WTC11 (cell line): ENCODE measurements around the gene SYNE4. TPM values are rescaled to one million over a fixed set of nuclear protein-coding genes. Genes with fewer than 3 reads are reported as not detected.

ENCODE experiments used
- ATF1 ChIP-seq: sonication (generic); formaldehyde crosslinking; IDR thresholded peaks from 2 replicates; pipeline ENCODE4 v1.8.1; 2023; ENCODE audit warnings: mild to moderate bottlenecking, moderate library complexity, missing genetic modification reagents
- EMX1 ChIP-seq: fragments of 250-450 bp; sonication (Bioruptor Pico); IDR thresholded peaks from 2 replicates; pipeline ENCODE4 v1.8.0; 2021; ENCODE audit warnings: mild to moderate bottlenecking
- FOXJ3 ChIP-seq: sonication (generic); formaldehyde crosslinking; IDR thresholded peaks from 2 replicates; pipeline ENCODE4 v1.9.0; 2021; ENCODE audit warnings: missing genetic modification reagents, mild to moderate bottlenecking, borderline replicate concordance
- FOXP1 ChIP-seq: sonication (generic); formaldehyde crosslinking; IDR thresholded peaks from 2 replicates; pipeline ENCODE4 v1.8.0; 2022; ENCODE audit warnings: missing genetic modification reagents, mild to moderate bottlenecking, moderate library complexity, borderline replicate concordance
- GTF2I ChIP-seq: fragments of 250-450 bp; sonication (Bioruptor Pico); conservative IDR thresholded peaks from 2 replicates; pipeline ENCODE4 v1.4.0; 2021; ENCODE audit warnings: mild to moderate bottlenecking
- HMGA2 ChIP-seq: fragments of 250-450 bp; sonication (Bioruptor Pico); IDR thresholded peaks from 2 replicates; pipeline ENCODE4 v1.4.0; 2021; ENCODE audit warnings: mild to moderate bottlenecking, moderate library complexity
- JUN ChIP-seq: sonication (generic); formaldehyde crosslinking; IDR thresholded peaks from 2 replicates; pipeline ENCODE4 v1.8.0; 2023; ENCODE audit warnings: mild to moderate bottlenecking, missing genetic modification reagents
- NR2C2 ChIP-seq: sonication (generic); formaldehyde crosslinking; IDR thresholded peaks from 2 replicates; pipeline ENCODE4 v1.8.0; 2022; ENCODE audit warnings: mild to moderate bottlenecking, missing genetic modification reagents
- TEAD1 ChIP-seq: sonication (generic); formaldehyde crosslinking; IDR thresholded peaks from 2 replicates; pipeline ENCODE4 v1.8.0; 2022; ENCODE audit warnings: mild to moderate bottlenecking, missing genetic modification reagents
- TEAD4 ChIP-seq: sonication (generic); formaldehyde crosslinking; IDR thresholded peaks from 2 replicates; pipeline ENCODE4 v1.8.0; 2022; ENCODE audit warnings: mild to moderate bottlenecking, missing genetic modification reagents
- TP53 ChIP-seq: sonication (generic); formaldehyde crosslinking; IDR thresholded peaks from 2 replicates; pipeline ENCODE4 v1.8.1; 2023; ENCODE audit warnings: mild to moderate bottlenecking, missing genetic modification reagents
- ZNF317 ChIP-seq: sonication (generic); formaldehyde crosslinking; IDR thresholded peaks from 2 replicates; pipeline ENCODE4 v1.8.1; 2023; ENCODE audit warnings: low read depth, mild to moderate bottlenecking, moderate library complexity, missing genetic modification reagents, borderline replicate concordance
- ZNF396 ChIP-seq: fragments of 250-450 bp; sonication (Bioruptor Pico); IDR thresholded peaks from 2 replicates; pipeline ENCODE4 v1.8.0; 2021; ENCODE audit warnings: mild to moderate bottlenecking, moderate library complexity, borderline replicate concordance
- total RNA-seq: library from RNA; stranded (reverse); gene quantifications from 3 replicates; pipeline ENCODE4 v1.2.3, GENCODE V29; 2021
- TF ChIP-seq, protein P1 (sequence below): sonication (generic); formaldehyde crosslinking; IDR thresholded peaks from 2 replicates; pipeline ENCODE4 v1.8.1; 2023; ENCODE audit warnings: mild to moderate bottlenecking, missing genetic modification reagents
- TF ChIP-seq, protein P2 (sequence below): sonication (generic); formaldehyde crosslinking; IDR thresholded peaks from 2 replicates; pipeline ENCODE4 v1.8.1; 2022; ENCODE audit warnings: mild to moderate bottlenecking, moderate library complexity, missing genetic modification reagents
- TF ChIP-seq, protein P3 (sequence below): fragments of 250-450 bp; sonication (Bioruptor Pico); IDR thresholded peaks from 2 replicates; pipeline ENCODE4 v1.9.0; 2021; ENCODE audit warnings: moderate library complexity, mild to moderate bottlenecking, inconsistent platforms, borderline replicate concordance
- TF ChIP-seq, protein P4 (sequence below): sonication (generic); formaldehyde crosslinking; IDR thresholded peaks from 2 replicates; pipeline ENCODE4 v1.8.0; 2022; ENCODE audit warnings: missing genetic modification reagents
- TF ChIP-seq, protein P5 (sequence below): fragments of 200-600 bp; IDR thresholded peaks from 2 replicates; pipeline ENCODE4 v1.8.0; 2022; ENCODE audit warnings: antibody characterized with exemption
- TF ChIP-seq, protein P6 (sequence below): sonication (generic); formaldehyde crosslinking; IDR thresholded peaks from 2 replicates; pipeline ENCODE4 v1.8.0; 2023; ENCODE audit warnings: mild to moderate bottlenecking, missing genetic modification reagents

SYNE4 gene
- total RNA-seq, 1 experiment from 2014 or later, result 17.6 TPM

DNA sequence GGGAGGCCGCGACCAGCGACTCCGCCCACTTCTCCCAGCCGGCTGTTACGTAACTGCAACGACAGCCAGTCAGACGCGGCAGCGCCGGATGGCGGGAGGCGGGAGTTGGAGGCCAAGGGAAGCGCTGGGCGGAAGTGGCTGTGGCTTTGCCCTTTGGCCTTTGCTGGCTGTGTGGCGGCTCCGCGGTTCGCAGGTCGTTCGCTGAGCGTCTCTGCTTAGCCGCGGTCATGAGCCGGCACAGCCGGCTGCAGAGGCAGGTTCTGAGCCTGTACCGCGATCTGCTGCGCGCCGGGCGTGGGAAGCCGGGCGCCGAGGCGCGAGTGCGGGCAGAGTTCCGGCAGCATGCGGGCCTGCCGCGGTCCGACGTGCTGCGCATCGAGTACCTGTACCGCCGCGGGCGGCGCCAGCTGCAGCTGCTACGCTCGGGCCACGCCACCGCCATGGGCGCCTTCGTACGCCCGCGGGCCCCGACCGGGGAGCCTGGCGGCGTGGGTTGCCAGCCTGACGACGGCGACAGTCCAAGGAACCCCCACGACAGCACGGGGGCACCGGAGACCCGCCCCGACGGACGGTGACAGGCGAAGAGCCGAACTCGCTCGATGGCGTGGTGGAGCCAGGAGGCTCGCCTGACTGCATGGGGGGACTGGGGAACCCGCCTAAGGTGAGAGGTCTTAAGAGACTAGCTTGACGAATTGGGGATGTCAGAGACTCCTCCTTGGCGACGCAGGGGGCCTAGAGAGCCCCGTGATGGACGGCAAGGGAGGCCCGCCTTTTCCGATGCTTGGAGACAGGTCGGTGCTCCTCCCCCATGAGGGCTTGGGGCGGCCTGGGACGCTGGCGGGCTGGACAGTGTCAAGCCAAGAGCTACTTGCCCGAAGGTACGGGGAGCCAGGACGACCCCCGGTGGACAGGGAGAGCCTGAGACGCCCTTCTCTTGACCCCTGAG lies 13.3 kb downstream of the SYNE4 start, which contains the start of gene SDHAF1 (continued):
- TF ChIP-seq, protein P1, sequence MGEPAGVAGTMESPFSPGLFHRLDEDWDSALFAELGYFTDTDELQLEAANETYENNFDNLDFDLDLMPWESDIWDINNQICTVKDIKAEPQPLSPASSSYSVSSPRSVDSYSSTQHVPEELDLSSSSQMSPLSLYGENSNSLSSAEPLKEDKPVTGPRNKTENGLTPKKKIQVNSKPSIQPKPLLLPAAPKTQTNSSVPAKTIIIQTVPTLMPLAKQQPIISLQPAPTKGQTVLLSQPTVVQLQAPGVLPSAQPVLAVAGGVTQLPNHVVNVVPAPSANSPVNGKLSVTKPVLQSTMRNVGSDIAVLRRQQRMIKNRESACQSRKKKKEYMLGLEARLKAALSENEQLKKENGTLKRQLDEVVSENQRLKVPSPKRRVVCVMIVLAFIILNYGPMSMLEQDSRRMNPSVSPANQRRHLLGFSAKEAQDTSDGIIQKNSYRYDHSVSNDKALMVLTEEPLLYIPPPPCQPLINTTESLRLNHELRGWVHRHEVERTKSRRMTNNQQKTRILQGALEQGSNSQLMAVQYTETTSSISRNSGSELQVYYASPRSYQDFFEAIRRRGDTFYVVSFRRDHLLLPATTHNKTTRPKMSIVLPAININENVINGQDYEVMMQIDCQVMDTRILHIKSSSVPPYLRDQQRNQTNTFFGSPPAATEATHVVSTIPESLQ (CRISPR knock-in tag), result no peak
- 0 out of 2 replicates have a peak, but pooled peaks have one; percentile 39 for TF ChIP-seq ZNF317 (CRISPR knock-in tag)
- TF ChIP-seq TEAD4 (CRISPR knock-in tag), result no peak
- TF ChIP-seq, protein P2, sequence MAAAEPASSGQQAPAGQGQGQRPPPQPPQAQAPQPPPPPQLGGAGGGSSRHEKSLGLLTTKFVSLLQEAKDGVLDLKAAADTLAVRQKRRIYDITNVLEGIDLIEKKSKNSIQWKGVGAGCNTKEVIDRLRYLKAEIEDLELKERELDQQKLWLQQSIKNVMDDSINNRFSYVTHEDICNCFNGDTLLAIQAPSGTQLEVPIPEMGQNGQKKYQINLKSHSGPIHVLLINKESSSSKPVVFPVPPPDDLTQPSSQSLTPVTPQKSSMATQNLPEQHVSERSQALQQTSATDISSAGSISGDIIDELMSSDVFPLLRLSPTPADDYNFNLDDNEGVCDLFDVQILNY (CRISPR knock-in tag), result 0 out of 2 replicates have a peak, but pooled peaks have one; percentile 22
- no peak for TF ChIP-seq HMGA2 (CRISPR knock-in tag)
- 0 out of 2 replicates have a peak, but pooled peaks have one; percentile 31 for TF ChIP-seq ATF1 (CRISPR knock-in tag)
- TF ChIP-seq TP53 (CRISPR knock-in tag), result no peak
- no peak for TF ChIP-seq ZNF396 (CRISPR knock-in tag)
- TF ChIP-seq, protein P3, sequence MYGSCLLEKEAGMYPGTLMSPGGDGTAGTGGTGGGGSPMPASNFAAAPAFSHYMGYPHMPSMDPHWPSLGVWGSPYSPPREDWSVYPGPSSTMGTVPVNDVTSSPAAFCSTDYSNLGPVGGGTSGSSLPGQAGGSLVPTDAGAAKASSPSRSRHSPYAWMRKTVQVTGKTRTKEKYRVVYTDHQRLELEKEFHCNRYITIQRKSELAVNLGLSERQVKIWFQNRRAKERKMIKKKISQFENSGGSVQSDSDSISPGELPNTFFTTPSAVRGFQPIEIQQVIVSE, result no peak
- no peak; the same call in none of the 2 replicates for TF ChIP-seq TEAD1 (CRISPR knock-in tag)
- TF ChIP-seq, protein P4, sequence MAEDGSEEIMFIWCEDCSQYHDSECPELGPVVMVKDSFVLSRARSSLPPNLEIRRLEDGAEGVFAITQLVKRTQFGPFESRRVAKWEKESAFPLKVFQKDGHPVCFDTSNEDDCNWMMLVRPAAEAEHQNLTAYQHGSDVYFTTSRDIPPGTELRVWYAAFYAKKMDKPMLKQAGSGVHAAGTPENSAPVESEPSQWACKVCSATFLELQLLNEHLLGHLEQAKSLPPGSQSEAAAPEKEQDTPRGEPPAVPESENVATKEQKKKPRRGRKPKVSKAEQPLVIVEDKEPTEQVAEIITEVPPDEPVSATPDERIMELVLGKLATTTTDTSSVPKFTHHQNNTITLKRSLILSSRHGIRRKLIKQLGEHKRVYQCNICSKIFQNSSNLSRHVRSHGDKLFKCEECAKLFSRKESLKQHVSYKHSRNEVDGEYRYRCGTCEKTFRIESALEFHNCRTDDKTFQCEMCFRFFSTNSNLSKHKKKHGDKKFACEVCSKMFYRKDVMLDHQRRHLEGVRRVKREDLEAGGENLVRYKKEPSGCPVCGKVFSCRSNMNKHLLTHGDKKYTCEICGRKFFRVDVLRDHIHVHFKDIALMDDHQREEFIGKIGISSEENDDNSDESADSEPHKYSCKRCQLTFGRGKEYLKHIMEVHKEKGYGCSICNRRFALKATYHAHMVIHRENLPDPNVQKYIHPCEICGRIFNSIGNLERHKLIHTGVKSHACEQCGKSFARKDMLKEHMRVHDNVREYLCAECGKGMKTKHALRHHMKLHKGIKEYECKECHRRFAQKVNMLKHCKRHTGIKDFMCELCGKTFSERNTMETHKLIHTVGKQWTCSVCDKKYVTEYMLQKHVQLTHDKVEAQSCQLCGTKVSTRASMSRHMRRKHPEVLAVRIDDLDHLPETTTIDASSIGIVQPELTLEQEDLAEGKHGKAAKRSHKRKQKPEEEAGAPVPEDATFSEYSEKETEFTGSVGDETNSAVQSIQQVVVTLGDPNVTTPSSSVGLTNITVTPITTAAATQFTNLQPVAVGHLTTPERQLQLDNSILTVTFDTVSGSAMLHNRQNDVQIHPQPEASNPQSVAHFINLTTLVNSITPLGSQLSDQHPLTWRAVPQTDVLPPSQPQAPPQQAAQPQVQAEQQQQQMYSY, result no peak
- TF ChIP-seq, protein P5, sequence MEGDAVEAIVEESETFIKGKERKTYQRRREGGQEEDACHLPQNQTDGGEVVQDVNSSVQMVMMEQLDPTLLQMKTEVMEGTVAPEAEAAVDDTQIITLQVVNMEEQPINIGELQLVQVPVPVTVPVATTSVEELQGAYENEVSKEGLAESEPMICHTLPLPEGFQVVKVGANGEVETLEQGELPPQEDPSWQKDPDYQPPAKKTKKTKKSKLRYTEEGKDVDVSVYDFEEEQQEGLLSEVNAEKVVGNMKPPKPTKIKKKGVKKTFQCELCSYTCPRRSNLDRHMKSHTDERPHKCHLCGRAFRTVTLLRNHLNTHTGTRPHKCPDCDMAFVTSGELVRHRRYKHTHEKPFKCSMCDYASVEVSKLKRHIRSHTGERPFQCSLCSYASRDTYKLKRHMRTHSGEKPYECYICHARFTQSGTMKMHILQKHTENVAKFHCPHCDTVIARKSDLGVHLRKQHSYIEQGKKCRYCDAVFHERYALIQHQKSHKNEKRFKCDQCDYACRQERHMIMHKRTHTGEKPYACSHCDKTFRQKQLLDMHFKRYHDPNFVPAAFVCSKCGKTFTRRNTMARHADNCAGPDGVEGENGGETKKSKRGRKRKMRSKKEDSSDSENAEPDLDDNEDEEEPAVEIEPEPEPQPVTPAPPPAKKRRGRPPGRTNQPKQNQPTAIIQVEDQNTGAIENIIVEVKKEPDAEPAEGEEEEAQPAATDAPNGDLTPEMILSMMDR, result no peak
- TF ChIP-seq FOXP1 (CRISPR knock-in tag), result peak; percentile 71
- TF ChIP-seq, protein P6, sequence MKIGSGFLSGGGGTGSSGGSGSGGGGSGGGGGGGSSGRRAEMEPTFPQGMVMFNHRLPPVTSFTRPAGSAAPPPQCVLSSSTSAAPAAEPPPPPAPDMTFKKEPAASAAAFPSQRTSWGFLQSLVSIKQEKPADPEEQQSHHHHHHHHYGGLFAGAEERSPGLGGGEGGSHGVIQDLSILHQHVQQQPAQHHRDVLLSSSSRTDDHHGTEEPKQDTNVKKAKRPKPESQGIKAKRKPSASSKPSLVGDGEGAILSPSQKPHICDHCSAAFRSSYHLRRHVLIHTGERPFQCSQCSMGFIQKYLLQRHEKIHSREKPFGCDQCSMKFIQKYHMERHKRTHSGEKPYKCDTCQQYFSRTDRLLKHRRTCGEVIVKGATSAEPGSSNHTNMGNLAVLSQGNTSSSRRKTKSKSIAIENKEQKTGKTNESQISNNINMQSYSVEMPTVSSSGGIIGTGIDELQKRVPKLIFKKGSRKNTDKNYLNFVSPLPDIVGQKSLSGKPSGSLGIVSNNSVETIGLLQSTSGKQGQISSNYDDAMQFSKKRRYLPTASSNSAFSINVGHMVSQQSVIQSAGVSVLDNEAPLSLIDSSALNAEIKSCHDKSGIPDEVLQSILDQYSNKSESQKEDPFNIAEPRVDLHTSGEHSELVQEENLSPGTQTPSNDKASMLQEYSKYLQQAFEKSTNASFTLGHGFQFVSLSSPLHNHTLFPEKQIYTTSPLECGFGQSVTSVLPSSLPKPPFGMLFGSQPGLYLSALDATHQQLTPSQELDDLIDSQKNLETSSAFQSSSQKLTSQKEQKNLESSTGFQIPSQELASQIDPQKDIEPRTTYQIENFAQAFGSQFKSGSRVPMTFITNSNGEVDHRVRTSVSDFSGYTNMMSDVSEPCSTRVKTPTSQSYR (CRISPR knock-in tag), result no peak; the same call in 1 of the 2 replicates
- no peak for TF ChIP-seq JUN (CRISPR knock-in tag)
- TF ChIP-seq EMX1, result no peak
- peak; percentile 69; the same call in 1 of the 2 replicates for TF ChIP-seq NR2C2
- TF ChIP-seq FOXJ3 (CRISPR knock-in tag), result no peak
- TF ChIP-seq GTF2I (CRISPR knock-in tag), result no peak
- TF ChIP-seq, all 79 proteins: peak for 23
